HUES48 (cell line): Measurements from ENCODE around the gene TDP2.
A peak's percentile ranks its signal among the peaks of the same experiment; 100 is the strongest.
"Not testable (repeated sequence)": the region's sequence is repeated elsewhere in the genome, so short reads cannot be mapped to it uniquely, and the experiment has no call there.

Source experiments
- H3K27ac ChIP-seq: one replicate; pipeline ENCODE4 v1.7.0; 2013; ENCODE audit warnings: low read depth, low read length, inconsistent platforms
- H3K27me3 ChIP-seq: 2 replicates; pipeline ENCODE4 v1.6.1; 2013; ENCODE audit warnings: mild to moderate bottlenecking, low read length; ENCODE audit not compliant: control insufficient read depth, insufficient read depth
- H3K36me3 ChIP-seq: 2 replicates; pipeline ENCODE4 v1.6.1; 2013; ENCODE audit warnings: low read length; ENCODE audit not compliant: control insufficient read depth, insufficient read depth
- H3K4me1 ChIP-seq: 2 replicates; pipeline ENCODE4 v1.6.1; 2013; ENCODE audit warnings: mild to moderate bottlenecking, low read length; ENCODE audit not compliant: control insufficient read depth, insufficient read depth
- H3K4me3 ChIP-seq: 2 replicates; pipeline ENCODE4 v1.5.1; 2013; ENCODE audit warnings: mild to moderate bottlenecking, low read depth, low read length
- H3K9ac ChIP-seq: 2 replicates; pipeline ENCODE4 v1.6.1; 2013; ENCODE audit warnings: mild to moderate bottlenecking, low read depth, low read length, moderate library complexity
- H3K9me3 ChIP-seq: 2 replicates; pipeline ENCODE4 v1.6.1; 2013; ENCODE audit warnings: low read length; ENCODE audit not compliant: control insufficient read depth, insufficient read depth

TDP2 gene, protein sequence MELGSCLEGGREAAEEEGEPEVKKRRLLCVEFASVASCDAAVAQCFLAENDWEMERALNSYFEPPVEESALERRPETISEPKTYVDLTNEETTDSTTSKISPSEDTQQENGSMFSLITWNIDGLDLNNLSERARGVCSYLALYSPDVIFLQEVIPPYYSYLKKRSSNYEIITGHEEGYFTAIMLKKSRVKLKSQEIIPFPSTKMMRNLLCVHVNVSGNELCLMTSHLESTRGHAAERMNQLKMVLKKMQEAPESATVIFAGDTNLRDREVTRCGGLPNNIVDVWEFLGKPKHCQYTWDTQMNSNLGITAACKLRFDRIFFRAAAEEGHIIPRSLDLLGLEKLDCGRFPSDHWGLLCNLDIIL

GRCh38 chr6:24666641-24667377, at the start of gene TDP2, which contains the start of gene ACOT13:
Gene TDP2 (minus strand): TSS chr6:24666899. CDS start chr6:24666862, 37 bp downstream.
Gene ACOT13 (plus strand): TSS chr6:24667077. CDS start chr6:24667264, 187 bp downstream.
- H3K27me3 ChIP-seq: no peaks in the 10 kb centered on the region
- H3K4me3 ChIP-seq: peak within 1 kb of the TSS; percentile 94
- H3K9ac ChIP-seq: peak within 1 kb of the TSS; percentile 92
- H3K27ac ChIP-seq: peak within 1 kb of the TSS; percentile 88
- peaks cover 19% of the 10 kb centered on the region for H3K9me3 ChIP-seq
- peaks cover 31% of the 10 kb centered on the region for H3K36me3 ChIP-seq
- peaks cover 10% of the 10 kb centered on the region; the same call in 1 of the 2 replicates for H3K4me1 ChIP-seq

GRCh38 chr6:24710519-24711303, 44.0 kb upstream of the TDP2 start:
- no peaks in the 10 kb centered on the region for H3K9me3 ChIP-seq

GRCh38 chr6:24709014-24709711, 42.5 kb upstream of the TDP2 start:
- H3K4me3 ChIP-seq: no peak overlapping the region
- no peaks in the 10 kb centered on the region for H3K4me1 ChIP-seq
- no peak overlapping the region for H3K27ac ChIP-seq
- H3K27me3 ChIP-seq: no peaks in the 10 kb centered on the region
- H3K9ac ChIP-seq: no peak overlapping the region
- no peaks in the 10 kb centered on the region for H3K9me3 ChIP-seq
- H3K36me3 ChIP-seq: peaks cover 100% of the 10 kb centered on the region

More at GRCh38 chr6:24710519-24711303, 44.0 kb upstream of the TDP2 start:
- Histone ChIP-seq H3K4me1 (no peaks in the 10 kb centered on the region), H3K36me3 (peaks cover 100% of the 10 kb centered on the region), H3K27ac (no peak overlapping the region), H3K27me3 (no peaks in the 10 kb centered on the region), H3K4me3 (no peak overlapping the region), H3K9ac (no peak overlapping the region)

- H3K27me3 ChIP-seq: no peaks in the 10 kb centered on the region
- H3K9me3 ChIP-seq: no peaks in the 10 kb centered on the region
- no peak overlapping the region for H3K9ac ChIP-seq
- H3K4me1 ChIP-seq: no peaks in the 10 kb centered on the region
- no peak overlapping the region for H3K27ac ChIP-seq
- no peak overlapping the region for H3K4me3 ChIP-seq
- peaks cover 100% of the 10 kb centered on the region for H3K36me3 ChIP-seq
These were observed 41.9 kb upstream of the TDP2 start for GRCh38 chr6:24708612-24709011.

GRCh38 chr6:24704468-24704867, 37.8 kb upstream of the TDP2 start:
- Histone ChIP-seq H3K4me3 (no peak overlapping the region), H3K9me3 (no peaks in the 10 kb centered on the region), H3K4me1 (no peaks in the 10 kb centered on the region), H3K36me3 (peaks cover 87% of the 10 kb centered on the region), H3K9ac (no peak overlapping the region), H3K27me3 (no peaks in the 10 kb centered on the region), H3K27ac (no peak overlapping the region)

GRCh38 chr6:24702720-24703282, 36.1 kb upstream of the TDP2 start:
- Histone ChIP-seq H3K9me3 (no peaks in the 10 kb centered on the region), H3K4me3 (no peak overlapping the region), H3K36me3 (peaks cover 83% of the 10 kb centered on the region), H3K27ac (no peak overlapping the region), H3K4me1 (no peaks in the 10 kb centered on the region), H3K27me3 (no peaks in the 10 kb centered on the region), H3K9ac (no peak overlapping the region)

GRCh38 chr6:24699521-24700359, 33.0 kb upstream of the TDP2 start:
- no peaks in the 10 kb centered on the region for H3K9me3 ChIP-seq
- H3K27ac ChIP-seq: no peak overlapping the region
- no peaks in the 10 kb centered on the region for H3K27me3 ChIP-seq
- H3K4me3 ChIP-seq: no peak overlapping the region
- peaks cover 53% of the 10 kb centered on the region for H3K36me3 ChIP-seq
- no peaks in the 10 kb centered on the region for H3K4me1 ChIP-seq
- no peak overlapping the region for H3K9ac ChIP-seq

DNA sequence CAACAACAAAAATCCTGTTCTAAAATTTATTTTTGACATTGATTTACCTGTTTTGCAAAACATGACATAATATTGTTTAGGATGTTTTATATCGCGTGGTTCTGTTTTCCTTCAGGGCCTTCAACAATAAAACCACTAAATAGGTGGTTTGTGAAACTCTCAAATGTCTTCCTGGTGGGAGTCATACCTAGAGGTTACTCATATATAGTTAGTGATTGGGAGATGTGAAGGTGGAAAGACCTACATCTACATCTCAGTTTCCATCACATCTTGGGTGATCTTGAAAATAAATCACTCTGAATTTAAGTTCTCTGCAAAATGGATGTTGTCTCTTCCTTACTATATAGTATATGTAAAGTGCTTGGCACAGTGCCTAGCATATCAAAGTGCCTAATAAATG, 29.4 kb upstream of the TDP2 start:
- H3K9me3 ChIP-seq: no peaks in the 10 kb centered on the region
- no peak overlapping the region for H3K27ac ChIP-seq
- H3K27me3 ChIP-seq: no peaks in the 10 kb centered on the region
- no peaks in the 10 kb centered on the region for H3K4me1 ChIP-seq
- H3K9ac ChIP-seq: no peak overlapping the region
- H3K36me3 ChIP-seq: peaks cover 23% of the 10 kb centered on the region
- no peak overlapping the region for H3K4me3 ChIP-seq

- H3K4me1 ChIP-seq, H3K27me3 ChIP-seq, H3K27ac ChIP-seq, H3K9me3 ChIP-seq, H3K9ac ChIP-seq, H3K4me3 ChIP-seq: not testable (repeated sequence)
- H3K36me3 ChIP-seq: peaks cover 19% of the 10 kb centered on the region
These were observed 28.9 kb upstream of the TDP2 start for GRCh38 chr6:24695635-24696034.
